ENCODE measurements around the gene INF2.
"Not testable (repeated sequence)": the region's sequence is repeated elsewhere in the genome, so short reads cannot be mapped to it uniquely, and the experiment has no call there.

The INF2 gene

DNA sequence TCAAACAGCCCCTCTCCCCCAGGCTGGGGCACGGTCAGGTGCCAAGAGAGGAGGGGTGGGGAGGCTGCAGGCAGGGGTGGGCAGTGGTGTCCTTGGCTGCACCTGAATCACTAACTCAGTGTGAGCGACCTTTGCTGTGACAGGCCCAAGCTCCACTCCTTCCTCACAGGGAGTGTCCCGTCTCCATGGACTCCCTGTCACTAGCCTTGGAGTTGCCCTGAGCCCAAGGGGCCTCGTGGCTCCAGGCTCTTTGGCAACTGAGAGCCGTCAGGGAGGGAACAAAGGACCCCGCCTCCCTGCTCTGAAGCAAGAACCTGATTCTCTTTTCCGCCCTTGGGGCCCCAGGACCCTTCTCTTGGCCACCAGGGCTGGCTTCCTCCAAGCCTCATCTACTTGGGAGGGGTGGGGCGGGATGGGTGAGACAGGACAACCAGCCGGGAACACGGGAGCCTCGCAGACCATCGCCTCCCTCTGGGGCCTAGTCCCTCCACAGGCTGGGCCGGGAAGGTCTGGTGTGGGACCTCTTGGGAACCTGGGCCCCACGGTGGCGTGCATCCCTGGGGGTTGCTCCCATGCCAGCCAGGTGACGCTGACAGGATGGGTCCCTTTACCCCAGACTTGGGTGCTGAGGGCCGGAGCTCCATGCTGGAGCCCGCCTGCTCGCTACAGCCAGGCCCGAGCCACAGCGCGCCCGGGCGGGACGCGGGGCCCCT lies 33.7 kb downstream of the INF2 start:
- DNase-seq (ENCODE audit: low read depth) = no peak

DNA sequence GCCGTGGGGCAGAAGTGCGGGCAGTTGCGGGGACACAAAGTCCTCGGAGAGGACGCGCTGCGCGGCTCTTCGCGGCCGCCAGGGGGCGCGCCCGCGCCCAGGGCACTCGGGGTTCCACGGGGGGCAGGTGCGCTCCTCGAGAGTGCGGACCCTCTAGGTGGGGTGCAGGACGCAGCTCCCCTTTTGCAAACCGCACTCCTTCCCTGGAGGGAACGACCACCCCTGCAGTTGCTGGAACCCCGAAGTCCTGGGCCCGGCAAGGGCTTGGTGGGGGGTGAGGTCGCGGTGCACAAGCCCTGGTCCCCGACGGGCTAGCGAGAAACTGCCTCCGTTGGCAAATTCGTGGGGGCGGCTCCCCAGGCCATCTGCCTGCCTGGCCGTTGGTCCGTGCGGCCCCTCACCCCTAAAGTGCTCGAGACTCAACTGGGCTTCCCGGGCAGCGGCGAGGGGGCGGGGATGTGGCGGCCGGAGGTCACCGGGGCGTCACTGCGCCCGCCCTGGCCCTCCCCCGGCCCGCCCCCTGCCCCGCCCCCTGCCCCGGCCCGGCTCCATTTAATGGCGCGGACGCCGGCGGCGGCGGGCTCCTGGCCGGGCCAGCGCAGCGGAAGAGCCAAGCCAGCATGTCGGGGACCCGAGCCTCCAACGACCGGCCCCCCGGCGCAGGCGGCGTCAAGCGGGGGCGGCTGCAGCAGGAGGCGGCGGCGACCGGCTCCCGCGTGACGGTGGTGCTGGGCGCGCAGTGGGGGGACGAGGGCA lies 34.4 kb downstream of the INF2 start, which contains the start of gene ADSS1:
ADSS1 (plus strand) TSS at position 579 of the 756 bp plus-strand sequence; CDS start at position 621, 42 bp downstream.
- peak; percentile 7 for DNase-seq (ENCODE audit: low read depth)

GRCh38 chr14:104724407-104724980 lies 35.1 kb downstream of the INF2 start:
- DNase-seq (ENCODE audit: low read depth) = no peak

DNA sequence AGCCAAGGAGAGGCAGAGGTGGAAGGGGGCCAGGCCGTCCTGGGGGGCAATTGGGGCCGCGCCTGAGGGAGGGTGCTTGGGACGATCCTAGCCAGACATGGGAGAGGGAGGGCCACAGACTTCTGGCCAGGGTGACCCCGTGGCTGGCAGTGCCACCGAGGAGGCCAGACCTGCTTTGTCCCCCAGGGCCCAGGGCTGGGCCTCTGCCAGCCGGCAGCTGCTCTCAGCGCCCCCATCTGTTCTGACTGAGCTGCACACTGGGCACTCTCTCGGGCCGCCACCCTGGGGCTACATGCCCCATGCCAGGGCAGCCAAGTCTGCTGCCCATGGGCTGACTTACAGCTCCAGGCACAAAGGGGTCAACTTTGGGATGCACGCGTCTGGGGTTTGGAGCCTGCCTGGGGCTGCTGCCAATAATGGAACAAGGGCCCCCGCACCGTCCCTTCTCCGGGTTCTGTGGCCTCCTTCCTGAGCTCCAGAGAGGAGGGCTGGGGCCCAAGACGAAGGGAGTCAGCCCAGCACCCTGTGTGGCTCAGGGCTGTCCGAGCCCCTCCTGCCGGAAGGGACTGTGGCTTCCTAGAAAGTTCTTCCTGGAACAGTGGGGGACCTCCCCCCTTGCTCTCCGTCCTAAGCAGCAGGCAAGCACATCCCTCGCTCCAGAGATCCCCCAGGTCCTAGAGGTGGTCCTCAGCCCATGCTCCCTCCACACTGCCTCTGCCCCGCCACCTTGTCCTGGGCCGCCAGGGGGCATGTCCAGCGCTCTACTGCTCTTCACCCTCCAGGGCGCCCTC lies 35.8 kb downstream of the INF2 start:
- DNase-seq (ENCODE audit: low read depth) = no peak

DNA sequence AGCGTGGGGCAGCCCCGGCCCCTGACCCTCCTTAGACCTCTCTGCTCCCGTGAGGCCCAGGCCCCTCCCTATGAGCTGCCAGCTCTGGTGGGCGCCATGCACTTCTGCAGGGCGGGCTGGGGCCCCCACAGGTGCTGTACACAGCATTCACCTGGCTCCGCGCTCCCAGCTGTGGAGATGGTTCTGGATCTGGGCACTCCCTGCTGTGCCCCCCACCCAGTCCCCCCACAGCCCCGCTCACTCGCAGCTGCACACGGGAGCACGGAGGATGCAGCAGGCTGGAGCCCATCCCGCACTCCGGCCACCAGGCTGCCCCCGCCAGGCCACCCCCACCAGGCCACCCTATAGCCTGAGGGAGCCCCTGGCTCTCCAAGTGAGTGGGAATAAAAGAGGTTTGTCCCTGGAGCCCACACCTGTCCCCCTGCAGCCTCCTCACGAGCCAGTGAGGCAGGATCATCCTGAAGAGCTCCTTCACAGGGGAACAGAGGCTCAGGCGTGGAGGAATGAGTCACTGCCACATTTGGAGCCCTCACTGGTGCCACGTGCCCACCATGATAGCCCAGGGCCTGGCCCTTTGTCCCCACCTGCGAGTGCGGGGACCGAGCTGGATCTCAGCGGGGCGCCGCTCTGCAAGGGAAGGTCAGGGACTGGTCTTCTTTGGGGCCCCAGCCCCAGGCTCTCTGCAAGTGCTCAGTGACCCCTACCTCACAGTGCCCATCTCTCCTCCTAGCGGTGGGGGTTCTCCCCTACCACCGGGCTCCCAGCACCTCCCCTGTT lies 36.5 kb downstream of the INF2 start:
- no peak for DNase-seq (ENCODE audit: low read depth)

DNA sequence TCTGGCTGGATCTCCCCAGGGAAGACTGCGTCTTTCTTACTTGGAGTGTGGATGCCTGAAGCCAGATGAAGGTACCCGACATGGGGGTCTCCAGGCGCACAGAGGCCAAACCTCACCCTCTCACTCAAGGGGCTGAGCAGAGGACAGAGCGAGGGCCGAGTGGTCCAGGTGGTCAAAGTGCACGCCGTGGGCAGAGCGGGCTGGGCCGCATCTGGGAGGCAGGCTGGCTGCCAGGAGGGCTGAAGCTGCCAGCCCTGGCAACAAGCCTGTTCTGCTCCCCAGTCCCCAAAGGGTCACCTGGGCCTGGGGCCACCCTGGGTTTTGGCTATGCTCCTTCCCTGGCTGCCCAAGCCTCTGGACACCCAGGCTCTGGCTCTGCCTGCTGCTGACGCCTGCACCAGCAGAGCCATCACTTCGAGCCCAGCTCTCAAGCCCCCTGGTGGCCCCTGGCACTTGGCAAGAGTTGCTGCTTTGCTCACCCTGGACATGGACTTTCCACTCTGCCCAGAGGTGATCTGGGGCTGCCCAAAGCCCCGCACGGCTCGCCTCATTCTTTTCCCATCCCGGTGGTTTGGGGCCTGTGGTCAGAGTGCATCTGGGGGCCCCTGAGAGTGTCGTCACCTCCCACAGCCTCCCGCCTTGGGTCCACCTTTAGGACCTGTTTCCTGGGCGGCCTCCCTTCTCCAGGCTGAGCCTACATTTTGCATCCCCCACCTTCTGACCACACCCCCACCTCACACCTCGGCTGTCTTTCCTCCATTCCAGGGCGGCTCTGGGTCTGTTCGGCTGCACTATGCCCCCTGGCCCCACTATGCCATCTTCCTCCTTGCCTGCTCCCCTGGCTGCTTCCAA lies 37.4 kb downstream of the INF2 start:
- no peak for DNase-seq (ENCODE audit: low read depth)

DNA sequence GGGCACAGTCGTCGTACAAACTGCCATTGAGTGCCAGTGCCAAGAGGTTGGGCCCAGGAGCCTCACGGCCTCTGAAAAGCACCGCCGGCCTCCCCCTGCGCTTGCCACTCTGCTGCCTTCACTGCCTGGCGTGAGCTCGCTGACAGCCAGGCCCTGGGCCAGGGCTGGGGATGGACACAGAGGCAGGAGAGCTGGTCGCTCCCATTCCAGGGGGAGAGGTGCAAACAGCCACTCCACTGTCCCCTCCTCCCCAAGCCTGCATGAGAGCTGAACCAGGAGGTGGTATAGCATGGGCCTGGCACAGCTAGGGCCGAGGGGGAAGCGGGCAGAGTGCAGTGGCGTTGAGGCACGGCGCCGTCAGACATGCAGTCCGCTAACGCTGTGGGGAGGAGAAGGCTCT lies 39.2 kb downstream of the INF2 start:
- DNase-seq (ENCODE audit: low read depth) = no peak

DNA sequence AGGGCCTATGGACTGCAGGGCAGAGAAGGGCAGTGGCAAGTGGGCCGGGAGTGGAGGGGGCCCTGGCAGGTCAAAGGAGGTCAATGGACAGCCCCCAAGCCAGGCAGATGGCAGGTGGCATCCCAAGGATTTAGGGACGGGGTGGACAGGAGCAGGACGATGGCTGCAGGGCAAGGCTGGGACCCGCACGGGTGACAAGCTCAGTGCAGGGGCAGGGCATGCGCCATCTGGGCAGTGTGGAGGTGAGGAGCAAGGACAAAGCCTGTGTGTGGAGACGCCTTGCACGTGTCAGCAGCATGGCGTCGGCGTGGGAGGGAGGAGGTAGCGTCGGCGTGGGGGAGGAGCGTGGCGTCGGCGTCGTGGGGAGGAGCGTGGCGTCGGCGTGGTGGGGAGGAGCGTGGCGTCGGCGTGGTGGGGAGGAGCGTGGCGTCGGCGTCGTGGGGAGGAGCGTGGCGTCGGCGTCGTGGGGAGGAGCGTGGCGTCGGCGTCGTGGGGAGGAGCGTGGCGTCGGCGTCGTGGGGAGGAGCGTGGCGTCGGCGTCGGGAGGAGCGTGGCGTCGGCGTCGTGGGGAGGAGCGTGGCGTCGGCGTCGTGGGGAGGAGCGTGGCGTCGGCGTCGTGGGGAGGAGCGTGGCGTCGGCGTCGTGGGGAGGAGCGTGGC lies 39.9 kb downstream of the INF2 start:
- DNase-seq (ENCODE audit: low read depth) = not testable (repeated sequence)

GRCh38 chr14:104729835-104730181 lies 40.4 kb downstream of the INF2 start:
- DNase-seq (ENCODE audit: low read depth) = no peak

DNA sequence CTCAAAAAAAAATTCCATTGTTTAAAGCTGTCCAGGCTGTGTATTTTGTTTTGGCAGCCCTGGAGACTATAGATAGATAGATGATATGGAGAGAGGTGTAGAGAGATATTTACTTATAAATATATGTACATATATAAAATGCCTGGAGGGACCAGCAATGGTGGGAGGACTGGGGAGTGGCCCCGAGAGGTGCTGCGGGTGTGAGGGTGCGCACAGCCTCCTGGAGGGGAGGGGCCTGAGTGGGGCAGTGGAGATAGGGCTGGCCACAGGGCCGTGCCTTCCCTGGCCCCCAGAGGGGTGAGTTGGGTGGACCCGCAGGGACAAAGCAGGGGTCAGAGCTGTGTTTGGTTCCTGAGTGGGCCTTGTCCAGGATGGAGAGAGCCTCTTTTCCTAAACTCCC lies 41.1 kb downstream of the INF2 start:
- DNase-seq (ENCODE audit: low read depth) = no peak

DNA sequence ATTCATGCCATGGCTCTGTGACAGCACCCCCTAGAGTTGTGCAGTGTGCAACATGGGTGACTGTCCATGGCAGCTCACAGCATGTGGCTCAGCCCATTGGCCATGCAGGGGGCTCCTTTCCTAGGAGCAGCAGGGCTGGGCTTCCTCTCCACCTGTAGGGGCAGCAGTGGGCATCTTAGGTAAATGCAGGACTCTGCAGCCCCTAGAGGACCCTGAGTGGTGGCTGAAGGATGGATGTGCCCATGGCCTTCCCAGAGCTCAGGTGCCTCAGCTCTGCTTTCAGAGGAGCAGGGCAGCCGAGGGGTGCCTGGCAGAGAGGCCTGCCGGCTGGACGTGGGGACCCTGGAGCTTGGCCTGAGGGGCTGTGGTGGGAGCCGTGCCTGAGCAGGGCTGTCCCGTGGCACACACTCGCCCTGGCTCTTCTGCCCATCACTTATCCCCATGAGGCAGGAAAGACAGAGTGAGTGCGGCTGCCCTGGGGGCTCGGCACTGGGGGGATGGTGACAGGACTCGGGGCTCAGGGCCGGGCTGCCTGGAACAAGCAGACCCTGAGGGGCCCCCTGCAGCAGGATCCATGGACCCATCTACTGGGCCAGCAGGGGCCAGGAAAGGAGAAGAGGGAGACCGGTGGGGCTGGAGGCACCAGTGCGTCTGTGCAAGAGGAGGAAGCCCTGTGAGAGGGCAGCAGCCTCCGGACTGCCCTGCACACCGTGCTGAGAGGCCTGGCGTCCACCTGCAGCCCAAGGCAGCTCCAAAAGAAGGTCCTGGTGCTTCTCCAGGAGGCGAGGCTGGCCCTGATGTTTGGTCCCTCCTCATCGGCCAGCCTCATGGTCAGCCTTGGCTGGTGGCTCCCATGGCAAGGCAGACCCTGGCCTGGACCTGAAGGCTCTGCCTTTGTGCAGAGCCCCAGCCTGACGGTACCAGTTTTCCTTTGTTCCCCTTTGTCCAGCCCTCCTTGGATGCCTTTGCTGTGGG lies 42.2 kb downstream of the INF2 start:
- DNase-seq (ENCODE audit: low read depth) = no peak

GRCh38 chr14:104732355-104732804 lies 43.0 kb downstream of the INF2 start:
- no peak for DNase-seq (ENCODE audit: low read depth)

DNA sequence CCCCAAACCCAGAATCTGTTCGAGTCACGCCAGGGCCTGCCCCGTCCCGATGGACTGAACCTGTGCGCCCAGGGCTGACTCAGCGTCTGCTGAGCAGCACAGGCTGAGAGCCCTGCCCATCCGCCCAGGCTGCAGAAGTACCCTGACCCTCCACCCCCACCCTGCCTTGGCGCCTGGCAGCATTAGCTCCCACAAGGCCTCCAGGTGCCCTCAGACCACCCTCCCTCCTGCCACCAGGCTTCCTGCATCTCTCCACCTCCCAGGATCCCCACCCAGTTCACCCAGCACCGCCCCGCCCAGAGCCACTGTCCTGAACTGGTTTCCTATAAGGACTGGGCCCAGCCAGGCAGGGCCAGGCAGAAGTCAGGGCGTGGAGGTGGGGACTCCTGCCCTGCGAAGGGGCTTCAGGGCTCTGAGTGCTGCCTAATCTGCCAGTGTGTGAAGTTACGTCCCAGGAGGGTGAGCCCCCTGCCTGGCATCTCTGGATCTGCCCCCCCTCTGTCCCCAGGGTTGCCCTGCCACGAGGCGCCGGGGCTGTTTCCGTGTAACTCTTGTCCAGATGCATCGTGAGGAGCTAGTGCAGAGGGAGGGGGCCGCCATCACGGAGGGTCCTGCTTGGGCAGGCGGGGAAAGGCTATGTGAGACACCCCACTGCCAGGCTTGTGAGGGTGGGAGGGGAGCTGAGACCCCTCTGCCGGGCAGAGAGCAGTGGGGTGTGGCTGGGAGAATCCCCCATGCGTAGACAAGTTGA lies 43.7 kb downstream of the INF2 start:
- no peak for DNase-seq (ENCODE audit: low read depth)

DNA sequence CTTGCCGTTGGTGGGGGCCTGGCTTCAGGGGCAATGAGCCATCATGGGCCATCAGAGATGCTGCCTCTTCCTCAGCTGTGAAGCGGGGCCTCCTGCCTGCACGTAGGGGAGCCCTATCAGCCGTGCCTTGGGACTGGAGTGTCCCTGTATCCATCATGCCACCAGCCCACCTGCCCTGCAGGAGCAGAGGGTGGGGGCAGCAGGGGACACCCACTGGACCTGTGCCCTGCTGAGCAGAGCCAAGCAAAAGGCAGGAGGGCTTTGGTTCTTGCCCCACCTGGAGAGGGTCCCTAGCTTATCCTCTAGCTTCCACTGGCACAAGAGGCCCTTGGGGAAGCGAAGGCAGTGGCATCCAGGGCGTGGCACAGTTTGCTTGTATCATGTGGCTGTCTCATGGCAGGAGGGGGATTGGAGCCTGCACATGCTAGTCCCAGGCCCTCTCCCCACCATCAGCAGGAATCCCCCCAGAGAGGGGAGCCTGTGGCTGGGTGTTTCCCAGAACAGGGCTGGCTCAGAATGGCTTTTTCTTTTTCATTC lies 44.7 kb downstream of the INF2 start:
- DNase-seq (ENCODE audit: low read depth) = no peak

DNA sequence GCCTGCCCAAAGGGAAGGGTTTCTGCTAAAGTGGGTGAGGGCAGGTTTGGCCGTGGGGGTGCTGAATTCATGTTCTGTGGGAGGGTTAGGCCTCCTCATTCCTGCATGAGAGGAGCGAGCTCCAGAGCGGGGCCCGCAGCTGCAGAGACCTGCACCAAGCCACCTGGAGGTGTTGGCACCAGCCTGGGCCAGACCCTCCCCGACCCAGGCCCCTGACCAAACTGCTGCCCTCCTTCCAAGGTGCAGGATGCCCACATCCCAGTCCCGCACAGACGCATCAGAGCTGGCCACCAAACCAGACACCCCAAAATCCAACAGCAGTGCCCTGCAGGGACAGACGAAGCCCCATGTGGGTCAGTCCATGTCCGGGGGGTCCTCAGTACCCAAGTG lies 45.2 kb downstream of the INF2 start:
- DNase-seq (ENCODE audit: low read depth) = no peak

DNA sequence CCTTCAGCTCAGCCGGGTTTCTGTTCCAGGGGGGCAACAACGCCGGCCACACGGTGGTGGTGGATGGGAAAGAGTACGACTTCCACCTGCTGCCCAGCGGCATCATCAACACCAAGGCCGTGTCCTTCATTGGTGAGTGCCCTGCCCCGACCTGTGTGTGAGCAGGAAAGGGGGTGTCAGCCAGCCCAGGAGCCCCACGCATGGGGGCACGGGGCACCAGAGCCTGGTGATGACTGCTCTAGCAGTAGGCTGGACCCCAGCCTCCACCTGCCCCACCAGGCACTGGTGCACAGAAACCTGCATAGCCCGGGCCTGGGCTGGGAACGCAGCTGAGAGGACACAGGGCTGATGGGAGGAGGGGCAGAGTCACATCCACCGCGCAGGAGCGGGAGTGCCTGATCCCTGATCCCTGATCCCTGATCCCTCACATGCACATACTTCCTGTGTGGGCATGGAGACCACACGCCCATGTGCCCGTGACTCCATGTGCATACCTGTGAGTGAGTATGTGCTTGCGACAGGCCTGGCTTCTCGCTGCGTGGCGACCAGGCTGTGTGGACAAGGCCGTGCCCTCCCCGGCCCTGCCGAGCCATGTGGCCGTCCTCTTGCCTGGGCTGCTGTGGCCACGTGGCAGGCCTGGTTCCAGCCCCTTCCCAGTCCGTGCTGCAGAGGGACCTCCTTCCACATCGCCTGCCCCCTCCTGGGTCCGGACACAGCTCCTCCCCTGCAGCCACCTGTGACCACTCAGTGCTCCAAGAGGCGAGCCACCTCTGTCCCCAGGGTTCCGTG lies 45.8 kb downstream of the INF2 start:
- no peak for DNase-seq (ENCODE audit: low read depth)
